Astrocyte of the spinal cord (primary cell): ENCODE measurements around the gene SHISA7.

Experiments
- DNase-seq: peaks from one replicate; pipeline ENCODE4 v3.0.0; 2011; ENCODE audit warnings: low read depth, low spot score
- H3K4me3 ChIP-seq: 2 replicates; pipeline ENCODE4 v1.5.1; 2011; ENCODE audit warnings: low read depth, mild to moderate bottlenecking, low read length, moderate library complexity
- in situ Hi-C: cut with HindIII; loops from 2 replicates; pipeline ENCODE4 v1.10.0; 2017; ENCODE audit warnings: low sequenced_read_pairs
- TF ChIP-seq, protein P1 (sequence below): IDR thresholded peaks from 2 replicates; pipeline ENCODE4 v1.5.1; 2012; ENCODE audit warnings: low read depth, mild to moderate bottlenecking, low read length, inconsistent platforms

Gene SHISA7

GRCh38 chr19:55444646-55445045 is 1.5 kb upstream of the SHISA7 start:
- in situ Hi-C loops, result no loop called here
- TF ChIP-seq, protein P1, sequence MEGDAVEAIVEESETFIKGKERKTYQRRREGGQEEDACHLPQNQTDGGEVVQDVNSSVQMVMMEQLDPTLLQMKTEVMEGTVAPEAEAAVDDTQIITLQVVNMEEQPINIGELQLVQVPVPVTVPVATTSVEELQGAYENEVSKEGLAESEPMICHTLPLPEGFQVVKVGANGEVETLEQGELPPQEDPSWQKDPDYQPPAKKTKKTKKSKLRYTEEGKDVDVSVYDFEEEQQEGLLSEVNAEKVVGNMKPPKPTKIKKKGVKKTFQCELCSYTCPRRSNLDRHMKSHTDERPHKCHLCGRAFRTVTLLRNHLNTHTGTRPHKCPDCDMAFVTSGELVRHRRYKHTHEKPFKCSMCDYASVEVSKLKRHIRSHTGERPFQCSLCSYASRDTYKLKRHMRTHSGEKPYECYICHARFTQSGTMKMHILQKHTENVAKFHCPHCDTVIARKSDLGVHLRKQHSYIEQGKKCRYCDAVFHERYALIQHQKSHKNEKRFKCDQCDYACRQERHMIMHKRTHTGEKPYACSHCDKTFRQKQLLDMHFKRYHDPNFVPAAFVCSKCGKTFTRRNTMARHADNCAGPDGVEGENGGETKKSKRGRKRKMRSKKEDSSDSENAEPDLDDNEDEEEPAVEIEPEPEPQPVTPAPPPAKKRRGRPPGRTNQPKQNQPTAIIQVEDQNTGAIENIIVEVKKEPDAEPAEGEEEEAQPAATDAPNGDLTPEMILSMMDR, result no peak

GRCh38 chr19:55443824-55444480 is 852 bp upstream of the SHISA7 start:
- in situ Hi-C loops, result no loop called here
- TF ChIP-seq, protein P1, result no peak

More at GRCh38 chr19:55444646-55445045, 1.5 kb upstream of the SHISA7 start:
- no peak overlapping the region for H3K4me3 ChIP-seq
- no peak for DNase-seq

DNA sequence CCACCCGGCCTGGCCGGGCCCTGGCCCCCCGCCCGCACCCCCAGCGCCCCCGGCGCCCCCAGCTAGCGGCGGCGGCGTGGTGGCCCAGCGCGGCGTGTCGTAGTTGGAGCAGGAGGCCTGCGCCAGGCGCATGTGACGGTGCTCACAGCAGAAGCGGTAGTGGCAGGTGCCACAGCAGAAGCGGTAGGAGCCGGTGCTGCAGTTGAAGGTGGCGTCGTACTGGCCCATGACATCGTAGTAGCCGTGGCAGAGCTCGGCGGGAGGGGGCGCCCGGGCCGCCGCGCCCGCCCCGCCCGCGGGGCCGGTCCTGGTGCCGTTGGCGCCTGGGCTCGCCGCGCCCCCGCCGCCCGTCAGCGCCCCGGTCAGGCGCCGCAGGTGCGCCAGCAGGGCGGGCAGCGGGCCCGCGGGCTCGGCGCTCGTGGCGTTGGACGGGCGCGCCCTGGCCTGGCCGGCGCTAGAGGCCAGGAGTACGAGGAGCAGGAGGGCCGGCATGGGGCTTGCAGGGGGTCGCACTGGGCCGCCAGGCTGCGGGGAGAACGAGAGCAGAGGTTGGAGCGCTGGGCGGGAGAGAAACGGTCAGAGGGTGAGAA is 633 bp downstream of the SHISA7 start:
- in situ Hi-C loops, result no loop called here
- H3K4me3 ChIP-seq, result no peak overlapping the region
- no peak for DNase-seq
- TF ChIP-seq, protein P1, result no peak

More at GRCh38 chr19:55443824-55444480, 852 bp upstream of the SHISA7 start:
- H3K4me3 ChIP-seq, result no peak overlapping the region
- no peak for DNase-seq

DNA sequence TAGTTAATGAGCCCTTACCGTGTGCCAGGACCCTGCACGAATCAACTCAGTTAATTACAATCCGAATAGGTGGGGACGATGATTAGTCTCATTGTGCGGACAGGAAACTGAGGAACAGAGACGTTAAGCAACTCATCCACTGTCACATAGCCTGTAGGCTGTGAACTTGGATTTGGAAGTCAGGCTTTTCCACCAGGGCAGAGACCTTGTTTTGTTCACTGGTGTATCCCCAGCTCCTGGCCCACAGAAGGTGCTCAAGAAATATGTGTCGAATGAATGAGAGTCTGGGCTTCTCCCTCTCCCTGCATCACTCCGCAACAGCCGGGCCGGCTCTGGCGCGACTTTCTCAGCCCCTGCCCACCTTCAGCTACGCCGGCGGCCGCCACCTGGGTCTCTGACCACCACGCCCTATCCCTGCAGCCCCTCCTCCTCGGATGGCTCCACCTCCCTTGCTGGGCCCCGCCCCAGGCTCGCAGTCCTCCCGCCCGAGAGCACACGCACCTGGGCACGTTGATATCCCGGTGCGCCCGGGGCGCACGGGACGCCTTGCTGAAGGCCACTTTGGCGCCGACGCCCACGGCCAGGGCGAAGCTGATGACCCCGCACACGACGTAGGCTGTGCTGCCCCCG is 1.3 kb downstream of the SHISA7 start:
- TF ChIP-seq, protein P1, result no peak
- no peak for DNase-seq
- in situ Hi-C loops, result no loop called here
- H3K4me3 ChIP-seq, result no peak overlapping the region

- DNase-seq, result no peak
- no peak overlapping the region for H3K4me3 ChIP-seq
- in situ Hi-C loops, result no loop called here
- TF ChIP-seq, protein P1, result no peak
Measured at GRCh38 chr19:55441319-55441691, 1.8 kb downstream of the SHISA7 start.

GRCh38 chr19:55440411-55441105 is 2.5 kb downstream of the SHISA7 start:
- in situ Hi-C loops, result no loop called here
- no peak overlapping the region for H3K4me3 ChIP-seq
- TF ChIP-seq, protein P1, result no peak
- DNase-seq, result no peak
